ENCODE data around the gene CD226.
"Not testable (repeated sequence)": the region's sequence is repeated elsewhere in the genome, so short reads cannot be mapped to it uniquely, and the experiment has no call there.

DNA sequence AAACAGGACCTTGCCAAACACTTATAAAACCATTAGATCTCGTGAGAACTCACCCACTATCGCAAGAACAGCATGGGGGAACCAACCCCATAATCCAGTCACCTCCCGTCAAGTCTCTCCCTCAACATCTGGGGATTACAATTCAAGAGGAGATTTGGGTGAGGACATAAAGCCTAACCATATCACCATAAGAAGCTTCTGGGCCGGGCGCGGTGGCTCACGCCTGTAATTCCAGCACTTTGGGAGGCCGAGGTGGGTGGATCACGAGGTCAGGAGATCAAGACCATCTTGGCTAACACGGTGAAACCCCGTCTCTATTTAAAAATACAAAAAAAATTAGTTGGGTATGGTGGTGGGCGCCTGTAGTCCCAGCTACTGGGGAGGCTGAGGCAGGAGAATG is 112.7 kb downstream of the CD226 start:
- TF ChIP-seq, protein P1, sequence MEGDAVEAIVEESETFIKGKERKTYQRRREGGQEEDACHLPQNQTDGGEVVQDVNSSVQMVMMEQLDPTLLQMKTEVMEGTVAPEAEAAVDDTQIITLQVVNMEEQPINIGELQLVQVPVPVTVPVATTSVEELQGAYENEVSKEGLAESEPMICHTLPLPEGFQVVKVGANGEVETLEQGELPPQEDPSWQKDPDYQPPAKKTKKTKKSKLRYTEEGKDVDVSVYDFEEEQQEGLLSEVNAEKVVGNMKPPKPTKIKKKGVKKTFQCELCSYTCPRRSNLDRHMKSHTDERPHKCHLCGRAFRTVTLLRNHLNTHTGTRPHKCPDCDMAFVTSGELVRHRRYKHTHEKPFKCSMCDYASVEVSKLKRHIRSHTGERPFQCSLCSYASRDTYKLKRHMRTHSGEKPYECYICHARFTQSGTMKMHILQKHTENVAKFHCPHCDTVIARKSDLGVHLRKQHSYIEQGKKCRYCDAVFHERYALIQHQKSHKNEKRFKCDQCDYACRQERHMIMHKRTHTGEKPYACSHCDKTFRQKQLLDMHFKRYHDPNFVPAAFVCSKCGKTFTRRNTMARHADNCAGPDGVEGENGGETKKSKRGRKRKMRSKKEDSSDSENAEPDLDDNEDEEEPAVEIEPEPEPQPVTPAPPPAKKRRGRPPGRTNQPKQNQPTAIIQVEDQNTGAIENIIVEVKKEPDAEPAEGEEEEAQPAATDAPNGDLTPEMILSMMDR (IDR thresholded peaks at IDR 0.05), result not testable (repeated sequence)
- TF ChIP-seq POLR2AphosphoS5, EP300 (IDR thresholded peaks at IDR 0.05): not testable (repeated sequence)
